WTC11 (cell line): ENCODE results near the gene SLC25A20.

ENCODE experiments used
- CREB1 ChIP-seq: sonication (generic); formaldehyde crosslinking; IDR thresholded peaks from 2 replicates; pipeline ENCODE4 v1.8.0; 2023; ENCODE audit warnings: mild to moderate bottlenecking, missing genetic modification reagents
- CTCF ChIP-seq: fragments of 200-600 bp; IDR thresholded peaks from 2 replicates; pipeline ENCODE4 v1.8.0; 2022; ENCODE audit warnings: antibody characterized with exemption
- HMGXB4 ChIP-seq: sonication (generic); formaldehyde crosslinking; IDR thresholded peaks from 2 replicates; pipeline ENCODE4 v1.8.1; 2023; ENCODE audit warnings: mild to moderate bottlenecking, moderate library complexity, missing genetic modification reagents
- SP1 ChIP-seq: sonication (generic); formaldehyde crosslinking; conservative IDR thresholded peaks from 2 replicates; pipeline ENCODE4 v1.8.1; 2022; ENCODE audit warnings: missing genetic modification reagents
- TEAD1 ChIP-seq: sonication (generic); formaldehyde crosslinking; IDR thresholded peaks from 2 replicates; pipeline ENCODE4 v1.8.0; 2022; ENCODE audit warnings: mild to moderate bottlenecking, missing genetic modification reagents
- TEAD4 ChIP-seq: sonication (generic); formaldehyde crosslinking; IDR thresholded peaks from 2 replicates; pipeline ENCODE4 v1.8.0; 2022; ENCODE audit warnings: mild to moderate bottlenecking, missing genetic modification reagents
- USF2 ChIP-seq: sonication (generic); formaldehyde crosslinking; IDR thresholded peaks from 2 replicates; pipeline ENCODE4 v1.8.1; 2023; ENCODE audit warnings: mild to moderate bottlenecking, missing genetic modification reagents, moderate library complexity

GRCh38 chr3:48835650-48836366 is 62.9 kb downstream of the SLC25A20 start:
- no peak for TF ChIP-seq USF2 (CRISPR knock-in tag)
- no peak for TF ChIP-seq TEAD1 (CRISPR knock-in tag)
- no peak for TF ChIP-seq CTCF
- no peak for TF ChIP-seq HMGXB4 (CRISPR knock-in tag)
- TF ChIP-seq SP1 (CRISPR knock-in tag) = no peak
- no peak for TF ChIP-seq CREB1 (CRISPR knock-in tag)
- no peak for TF ChIP-seq TEAD4 (CRISPR knock-in tag)
